Coronary artery (tissue), 2 donors: ENCODE data around the gene SNRNP25.

Source experiments
- DNase-seq: peaks from one replicate; pipeline ENCODE4 v3.0.0-alpha.2; 2017; ENCODE audit warnings: low spot score
- H3K27ac ChIP-seq, 2 donors: fragments of 200-600 bp; sonication (generic); one replicate each; pipeline ENCODE4 v1.5.1; 2016 to 2019
- H3K4me3 ChIP-seq: fragments of 200-600 bp; sonication (generic); 2 replicates; pipeline ENCODE4 v1.5.1; 2016; ENCODE audit warnings: mild to moderate bottlenecking, moderate library complexity
- TF ChIP-seq, protein P1 (sequence below): fragments of 200-600 bp; sonication (generic); IDR thresholded peaks from one replicate; pipeline ENCODE4 v1.5.1; 2019; ENCODE audit warnings: antibody characterized with exemption

The SNRNP25 gene

GRCh38 chr16:66309-67182, 12.9 kb downstream of the SNRNP25 start:
- Histone ChIP-seq H3K27ac (peak overlapping the region; percentile 41 to 100), H3K4me3 (peak overlapping the region; percentile 47)
- no peak for DNase-seq
- TF ChIP-seq, protein P1, sequence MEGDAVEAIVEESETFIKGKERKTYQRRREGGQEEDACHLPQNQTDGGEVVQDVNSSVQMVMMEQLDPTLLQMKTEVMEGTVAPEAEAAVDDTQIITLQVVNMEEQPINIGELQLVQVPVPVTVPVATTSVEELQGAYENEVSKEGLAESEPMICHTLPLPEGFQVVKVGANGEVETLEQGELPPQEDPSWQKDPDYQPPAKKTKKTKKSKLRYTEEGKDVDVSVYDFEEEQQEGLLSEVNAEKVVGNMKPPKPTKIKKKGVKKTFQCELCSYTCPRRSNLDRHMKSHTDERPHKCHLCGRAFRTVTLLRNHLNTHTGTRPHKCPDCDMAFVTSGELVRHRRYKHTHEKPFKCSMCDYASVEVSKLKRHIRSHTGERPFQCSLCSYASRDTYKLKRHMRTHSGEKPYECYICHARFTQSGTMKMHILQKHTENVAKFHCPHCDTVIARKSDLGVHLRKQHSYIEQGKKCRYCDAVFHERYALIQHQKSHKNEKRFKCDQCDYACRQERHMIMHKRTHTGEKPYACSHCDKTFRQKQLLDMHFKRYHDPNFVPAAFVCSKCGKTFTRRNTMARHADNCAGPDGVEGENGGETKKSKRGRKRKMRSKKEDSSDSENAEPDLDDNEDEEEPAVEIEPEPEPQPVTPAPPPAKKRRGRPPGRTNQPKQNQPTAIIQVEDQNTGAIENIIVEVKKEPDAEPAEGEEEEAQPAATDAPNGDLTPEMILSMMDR = no peak

- TF ChIP-seq, protein P1 = no peak
- no peak for DNase-seq
- peak overlapping the region; percentile 47 for H3K4me3 ChIP-seq
- H3K27ac ChIP-seq = peak overlapping the region; percentile 41 to 100
Measured at GRCh38 chr16:67183-67791, 13.7 kb downstream of the SNRNP25 start.

GRCh38 chr16:67884-68789, 14.5 kb downstream of the SNRNP25 start:
- DNase-seq = no peak
- Histone ChIP-seq H3K27ac (peak overlapping the region; percentile 29 to 100), H3K4me3 (peak overlapping the region; percentile 47)
- TF ChIP-seq, protein P1 = no peak

- peak overlapping the region; percentile 87 to 100 for H3K27ac ChIP-seq
- TF ChIP-seq, protein P1 = no peak
- no peak for DNase-seq
- H3K4me3 ChIP-seq = peak overlapping the region; percentile 47
Measured at GRCh38 chr16:69181-69580, 15.6 kb downstream of the SNRNP25 start.

DNA sequence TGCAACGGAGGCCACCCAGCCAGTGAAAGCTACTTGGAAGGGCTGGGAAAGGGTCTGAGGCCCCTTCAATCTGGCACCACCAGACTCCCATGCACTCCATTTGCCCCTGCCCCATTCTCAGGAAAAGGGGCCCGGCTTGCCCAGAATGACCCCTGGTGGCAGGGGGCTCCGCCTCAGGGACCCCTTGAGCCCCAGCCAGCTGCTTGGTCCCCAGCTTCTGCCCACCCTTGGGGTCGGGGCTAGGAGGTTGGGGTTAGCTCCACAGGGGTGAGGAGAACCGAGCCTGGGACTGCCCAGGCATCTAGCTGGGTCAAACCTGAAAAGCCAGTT, 17.5 kb downstream of the SNRNP25 start:
- no peak for DNase-seq
- Histone ChIP-seq H3K27ac (peak overlapping the region; percentile 87 to 100), H3K4me3 (peak overlapping the region; percentile 86)
- TF ChIP-seq, protein P1 = no peak

- TF ChIP-seq, protein P1 = no peak
- DNase-seq = peak; percentile 91
- H3K4me3 ChIP-seq = peak overlapping the region; percentile 86
- peak overlapping the region; percentile 87 to 100 for H3K27ac ChIP-seq
Measured at GRCh38 chr16:71540-72401, 18.1 kb downstream of the SNRNP25 start.
